HepG2 (cell line): ENCODE results near the gene ZNF629. TPM values are rescaled to one million over a fixed set of nuclear protein-coding genes. Genes with fewer than 3 reads are reported as not detected.

Experiments used
- FLYWCH1 ChIP-seq: sonication (generic); formaldehyde crosslinking; IDR thresholded peaks from 2 replicates; pipeline ENCODE4 v1.8.1; 2023; ENCODE audit warnings: mild to moderate bottlenecking, missing genetic modification reagents
- GPN1 ChIP-seq: sonication (generic); formaldehyde crosslinking; IDR thresholded peaks from 2 replicates; pipeline ENCODE4 v1.5.1; 2020; ENCODE audit warnings: missing genetic modification reagents, borderline replicate concordance
- HOXA7 ChIP-seq: sonication (generic); formaldehyde crosslinking; IDR thresholded peaks from 2 replicates; pipeline ENCODE4 v1.8.1; 2022; ENCODE audit warnings: mild to moderate bottlenecking, missing genetic modification reagents, moderate library complexity
- HOXA9 ChIP-seq: sonication (generic); formaldehyde crosslinking; IDR thresholded peaks from 2 replicates; pipeline ENCODE4 v1.8.1; 2022; ENCODE audit warnings: missing genetic modification reagents, mild to moderate bottlenecking, moderate library complexity, borderline replicate concordance
- IRF2 ChIP-seq: IDR thresholded peaks from 2 replicates; pipeline ENCODE4 v1.6.1; 2018; ENCODE audit warnings: missing genetic modification reagents, missing compliant biosample characterization
- ISX ChIP-seq: sonication (generic); formaldehyde crosslinking; conservative IDR thresholded peaks from 2 replicates; pipeline ENCODE4 v1.5.0; 2020; ENCODE audit warnings: missing genetic modification reagents
- KAT8 ChIP-seq: IDR thresholded peaks from 2 replicates; pipeline ENCODE4 v1.6.1; 2016; ENCODE audit warnings: missing genetic modification reagents, missing compliant biosample characterization
- NFE2L1 ChIP-seq: sonication (generic); formaldehyde crosslinking; IDR thresholded peaks from 2 replicates; pipeline ENCODE4 v1.4.0; 2020; ENCODE audit warnings: missing genetic modification reagents, mild to moderate bottlenecking, borderline replicate concordance
- TBP ChIP-seq: sonication (generic); formaldehyde crosslinking; IDR thresholded peaks from 2 replicates; pipeline ENCODE4 v1.5.0; 2020; ENCODE audit warnings: missing genetic modification reagents
- ZBTB7A ChIP-seq: sonication (generic); formaldehyde crosslinking; IDR thresholded peaks from 2 replicates; pipeline ENCODE4 v1.8.0; 2022; ENCODE audit warnings: mild to moderate bottlenecking, missing genetic modification reagents
- ZFYVE20 ChIP-seq: sonication (generic); formaldehyde crosslinking; IDR thresholded peaks from 2 replicates; pipeline ENCODE4 v1.8.0; 2023; ENCODE audit warnings: low read depth, mild to moderate bottlenecking, moderate library complexity, missing genetic modification reagents, borderline replicate concordance
- ZNF317 ChIP-seq: sonication (generic); formaldehyde crosslinking; IDR thresholded peaks from 2 replicates; pipeline ENCODE4 v1.5.0; 2020; ENCODE audit warnings: mild to moderate bottlenecking, missing genetic modification reagents
- ZNF367 ChIP-seq: sonication (generic); formaldehyde crosslinking; IDR thresholded peaks from 2 replicates; pipeline ENCODE4 v1.4.0; 2020; ENCODE audit warnings: missing genetic modification reagents, borderline replicate concordance
- ZNF780A ChIP-seq: sonication (generic); formaldehyde crosslinking; IDR thresholded peaks from 2 replicates; pipeline ENCODE4 v1.8.0; 2022; ENCODE audit warnings: mild to moderate bottlenecking, missing genetic modification reagents, moderate library complexity
- ZSCAN31 ChIP-seq: sonication (generic); formaldehyde crosslinking; IDR thresholded peaks from 2 replicates; pipeline ENCODE4 v1.5.0; 2020; ENCODE audit warnings: low read depth, mild to moderate bottlenecking, missing genetic modification reagents
- polyA plus RNA-seq, 8 experiments: library from polyadenylated mRNA; depleted of rRNA in 3 of 8; stranded (reverse) in 7 of 8; unstranded in 1 of 8; fragments of >200 nt; fragmentation: Illumina TruSeq in 4 of 8; extraction: Trizol in 4 of 8; gene quantifications; 2 replicates each; pipeline versions ENCODE4 v1.2.1 to v1.2.3, GENCODE V29; 2011 to 2016; ENCODE audit warnings: low read depth in 4 of 8, missing spikeins in 1 of 8, mixed read lengths in 1 of 8; ENCODE audit not compliant: insufficient read depth in 1 of 8
- total RNA-seq, 5 experiments: library from RNA; depleted of rRNA; stranded (reverse); fragments of >200 nt; fragmentation: Illumina TruSeq; extraction: Trizol; gene quantifications; 2 replicates each; pipeline ENCODE4 v1.2.3, GENCODE V29; 2016; ENCODE audit warnings: low read depth in 1 of 5
- TF ChIP-seq, protein P1 (sequence below): sonication (generic); formaldehyde crosslinking; IDR thresholded peaks from 2 replicates; pipeline ENCODE4 v1.4.0; 2020; ENCODE audit warnings: missing genetic modification reagents
- TF ChIP-seq, protein P2 (sequence below): sonication (generic); formaldehyde crosslinking; IDR thresholded peaks from 2 replicates; pipeline ENCODE4 v1.4.0; 2020; ENCODE audit warnings: missing genetic modification reagents
- TF ChIP-seq, protein P3 (sequence below): sonication (generic); formaldehyde crosslinking; IDR thresholded peaks from 2 replicates; pipeline ENCODE4 v1.5.0; 2020; ENCODE audit warnings: mild to moderate bottlenecking, missing genetic modification reagents
- TF ChIP-seq, protein P4 (sequence below): sonication (generic); formaldehyde crosslinking; IDR thresholded peaks from 2 replicates; pipeline ENCODE4 v1.9.0; 2022; ENCODE audit warnings: low read depth, missing genetic modification reagents

The ZNF629 gene
- total and polyA plus RNA-seq, 2 of the 13 experiments (the other 11 are each of a cell fraction or from before 2014, with no cell fraction given): 6.1 to 16.5 TPM

DNA sequence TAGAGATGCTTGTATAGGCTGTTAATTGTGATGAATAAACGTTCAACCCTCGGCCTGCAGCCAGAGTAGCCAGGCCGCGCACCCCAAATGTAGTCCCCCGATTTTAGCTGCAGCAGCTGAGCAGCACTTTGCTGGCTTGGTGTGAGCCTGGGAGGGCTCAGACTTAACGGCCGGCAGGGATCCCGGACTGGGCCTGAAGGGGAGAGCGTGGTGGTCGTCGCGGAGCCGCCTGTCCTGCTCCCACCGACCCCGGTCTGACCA lies 11.9 kb downstream of the ZNF629 start (continued):
- TF ChIP-seq GPN1: peak; percentile 65; the same call in 1 of the 2 replicates
- TF ChIP-seq, protein P1, sequence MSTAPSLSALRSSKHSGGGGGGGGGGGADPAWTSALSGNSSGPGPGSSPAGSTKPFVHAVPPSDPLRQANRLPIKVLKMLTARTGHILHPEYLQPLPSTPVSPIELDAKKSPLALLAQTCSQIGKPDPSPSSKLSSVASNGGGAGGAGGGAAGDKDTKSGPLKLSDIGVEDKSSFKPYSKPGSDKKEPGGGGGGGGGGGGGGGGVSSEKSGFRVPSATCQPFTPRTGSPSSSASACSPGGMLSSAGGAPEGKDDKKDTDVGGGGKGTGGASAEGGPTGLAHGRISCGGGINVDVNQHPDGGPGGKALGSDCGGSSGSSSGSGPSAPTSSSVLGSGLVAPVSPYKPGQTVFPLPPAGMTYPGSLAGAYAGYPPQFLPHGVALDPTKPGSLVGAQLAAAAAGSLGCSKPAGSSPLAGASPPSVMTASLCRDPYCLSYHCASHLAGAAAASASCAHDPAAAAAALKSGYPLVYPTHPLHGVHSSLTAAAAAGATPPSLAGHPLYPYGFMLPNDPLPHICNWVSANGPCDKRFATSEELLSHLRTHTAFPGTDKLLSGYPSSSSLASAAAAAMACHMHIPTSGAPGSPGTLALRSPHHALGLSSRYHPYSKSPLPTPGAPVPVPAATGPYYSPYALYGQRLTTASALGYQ (CRISPR knock-in tag): 0 out of 2 replicates have a peak, but pooled peaks have one; percentile 39
- peak; percentile 4; the same call in 1 of the 2 replicates for TF ChIP-seq HOXA7 (CRISPR knock-in tag)
- TF ChIP-seq KAT8 (CRISPR knock-in tag): no peak
- TF ChIP-seq, protein P2, sequence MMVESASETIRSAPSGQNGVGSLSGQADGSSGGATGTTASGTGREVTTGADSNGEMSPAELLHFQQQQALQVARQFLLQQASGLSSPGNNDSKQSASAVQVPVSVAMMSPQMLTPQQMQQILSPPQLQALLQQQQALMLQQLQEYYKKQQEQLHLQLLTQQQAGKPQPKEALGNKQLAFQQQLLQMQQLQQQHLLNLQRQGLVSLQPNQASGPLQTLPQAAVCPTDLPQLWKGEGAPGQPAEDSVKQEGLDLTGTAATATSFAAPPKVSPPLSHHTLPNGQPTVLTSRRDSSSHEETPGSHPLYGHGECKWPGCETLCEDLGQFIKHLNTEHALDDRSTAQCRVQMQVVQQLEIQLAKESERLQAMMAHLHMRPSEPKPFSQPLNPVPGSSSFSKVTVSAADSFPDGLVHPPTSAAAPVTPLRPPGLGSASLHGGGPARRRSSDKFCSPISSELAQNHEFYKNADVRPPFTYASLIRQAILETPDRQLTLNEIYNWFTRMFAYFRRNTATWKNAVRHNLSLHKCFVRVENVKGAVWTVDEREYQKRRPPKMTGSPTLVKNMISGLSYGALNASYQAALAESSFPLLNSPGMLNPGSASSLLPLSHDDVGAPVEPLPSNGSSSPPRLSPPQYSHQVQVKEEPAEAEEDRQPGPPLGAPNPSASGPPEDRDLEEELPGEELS (CRISPR knock-in tag): peak; percentile 36; the same call in 1 of the 2 replicates
- 0 out of 2 replicates have a peak, but pooled peaks have one; percentile 70 for TF ChIP-seq ISX (CRISPR knock-in tag)
- TF ChIP-seq HOXA9 (CRISPR knock-in tag): 0 out of 2 replicates have a peak, but pooled peaks have one; percentile 6
- peak; percentile 6; the same call in 1 of the 2 replicates for TF ChIP-seq ZNF780A (CRISPR knock-in tag)
- 0 out of 2 replicates have a peak, but pooled peaks have one; percentile 33 for TF ChIP-seq ZNF317 (CRISPR knock-in tag)
- TF ChIP-seq, protein P3, sequence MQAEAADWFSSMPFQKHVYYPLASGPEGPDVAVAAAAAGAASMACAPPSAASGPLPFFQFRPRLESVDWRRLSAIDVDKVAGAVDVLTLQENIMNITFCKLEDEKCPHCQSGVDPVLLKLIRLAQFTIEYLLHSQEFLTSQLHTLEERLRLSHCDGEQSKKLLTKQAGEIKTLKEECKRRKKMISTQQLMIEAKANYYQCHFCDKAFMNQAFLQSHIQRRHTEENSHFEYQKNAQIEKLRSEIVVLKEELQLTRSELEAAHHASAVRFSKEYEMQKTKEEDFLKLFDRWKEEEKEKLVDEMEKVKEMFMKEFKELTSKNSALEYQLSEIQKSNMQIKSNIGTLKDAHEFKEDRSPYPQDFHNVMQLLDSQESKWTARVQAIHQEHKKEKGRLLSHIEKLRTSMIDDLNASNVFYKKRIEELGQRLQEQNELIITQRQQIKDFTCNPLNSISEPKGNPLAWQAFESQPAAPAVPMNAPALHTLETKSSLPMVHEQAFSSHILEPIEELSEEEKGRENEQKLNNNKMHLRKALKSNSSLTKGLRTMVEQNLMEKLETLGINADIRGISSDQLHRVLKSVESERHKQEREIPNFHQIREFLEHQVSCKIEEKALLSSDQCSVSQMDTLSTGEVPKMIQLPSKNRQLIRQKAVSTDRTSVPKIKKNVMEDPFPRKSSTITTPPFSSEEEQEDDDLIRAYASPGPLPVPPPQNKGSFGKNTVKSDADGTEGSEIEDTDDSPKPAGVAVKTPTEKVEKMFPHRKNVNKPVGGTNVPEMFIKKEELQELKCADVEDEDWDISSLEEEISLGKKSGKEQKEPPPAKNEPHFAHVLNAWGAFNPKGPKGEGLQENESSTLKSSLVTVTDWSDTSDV (CRISPR knock-in tag): peak; percentile 21; the same call in 1 of the 2 replicates
- 0 out of 2 replicates have a peak, but pooled peaks have one; percentile 50 for TF ChIP-seq ZNF367 (CRISPR knock-in tag)
- TF ChIP-seq, protein P4, sequence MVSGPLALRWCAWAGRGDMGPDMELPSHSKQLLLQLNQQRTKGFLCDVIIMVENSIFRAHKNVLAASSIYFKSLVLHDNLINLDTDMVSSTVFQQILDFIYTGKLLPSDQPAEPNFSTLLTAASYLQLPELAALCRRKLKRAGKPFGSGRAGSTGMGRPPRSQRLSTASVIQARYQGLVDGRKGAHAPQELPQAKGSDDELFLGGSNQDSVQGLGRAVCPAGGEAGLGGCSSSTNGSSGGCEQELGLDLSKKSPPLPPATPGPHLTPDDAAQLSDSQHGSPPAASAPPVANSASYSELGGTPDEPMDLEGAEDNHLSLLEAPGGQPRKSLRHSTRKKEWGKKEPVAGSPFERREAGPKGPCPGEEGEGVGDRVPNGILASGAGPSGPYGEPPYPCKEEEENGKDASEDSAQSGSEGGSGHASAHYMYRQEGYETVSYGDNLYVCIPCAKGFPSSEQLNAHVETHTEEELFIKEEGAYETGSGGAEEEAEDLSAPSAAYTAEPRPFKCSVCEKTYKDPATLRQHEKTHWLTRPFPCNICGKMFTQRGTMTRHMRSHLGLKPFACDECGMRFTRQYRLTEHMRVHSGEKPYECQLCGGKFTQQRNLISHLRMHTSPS (CRISPR knock-in tag): 0 out of 2 replicates have a peak, but pooled peaks have one; percentile 10
- TF ChIP-seq FLYWCH1 (CRISPR knock-in tag): no peak
- TF ChIP-seq ZBTB7A (CRISPR knock-in tag): peak; percentile 77
- 0 out of 2 replicates have a peak, but pooled peaks have one; percentile 92 for TF ChIP-seq TBP (CRISPR knock-in tag)
- no peak for TF ChIP-seq ZSCAN31 (CRISPR knock-in tag)
- TF ChIP-seq ZFYVE20 (CRISPR knock-in tag): 0 out of 2 replicates have a peak, but pooled peaks have one; percentile 20
- 0 out of 2 replicates have a peak, but pooled peaks have one; percentile 15 for TF ChIP-seq NFE2L1 (CRISPR knock-in tag)
- TF ChIP-seq IRF2 (CRISPR knock-in tag): no peak
